ENCODE data around the gene PCYT2.
A peak's percentile ranks its signal among the peaks of the same experiment; 100 is the strongest.

Gene PCYT2

DNA sequence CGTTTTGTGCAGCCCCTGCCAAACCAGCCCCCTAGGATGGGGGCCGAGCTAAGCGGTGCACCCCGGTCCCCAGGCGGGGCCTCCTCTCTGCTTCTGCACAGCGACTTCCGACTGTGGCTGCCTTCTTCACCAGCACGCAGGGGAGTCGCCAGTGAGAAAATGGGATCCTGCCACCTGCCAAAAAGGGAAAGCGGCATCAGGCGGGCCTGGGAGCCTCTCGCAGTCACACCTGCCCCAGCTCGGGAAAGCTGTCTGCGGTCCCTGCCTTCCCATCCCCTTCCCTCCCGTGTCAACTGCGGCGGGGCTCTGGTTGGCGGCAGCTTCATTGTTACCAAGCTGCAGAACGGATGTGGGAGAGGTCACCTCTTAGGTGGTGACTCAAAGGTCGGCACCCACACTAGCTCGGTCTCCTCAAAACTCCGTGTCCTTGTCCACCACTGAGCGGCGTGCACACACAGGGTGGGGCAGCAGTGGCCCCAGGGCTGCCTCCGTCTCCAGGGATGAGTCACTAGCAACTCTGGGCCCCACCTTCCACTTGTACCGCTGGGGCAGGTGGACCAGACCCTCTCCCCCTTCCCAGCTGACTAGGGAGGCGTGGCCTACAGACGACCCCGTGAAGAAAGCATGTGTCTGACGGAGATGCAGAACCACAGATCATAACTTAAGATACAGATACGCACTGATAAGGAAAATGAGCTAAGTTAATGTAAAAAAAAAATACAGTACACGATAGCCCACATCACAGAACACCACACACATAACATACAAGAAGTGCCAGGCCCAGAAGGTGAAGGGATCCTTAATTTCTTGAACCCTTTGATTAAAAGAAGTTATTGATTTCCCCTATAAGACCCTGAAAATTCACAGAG, 1.5 kb upstream of the PCYT2 start:
- no peak for DNase-seq

DNA sequence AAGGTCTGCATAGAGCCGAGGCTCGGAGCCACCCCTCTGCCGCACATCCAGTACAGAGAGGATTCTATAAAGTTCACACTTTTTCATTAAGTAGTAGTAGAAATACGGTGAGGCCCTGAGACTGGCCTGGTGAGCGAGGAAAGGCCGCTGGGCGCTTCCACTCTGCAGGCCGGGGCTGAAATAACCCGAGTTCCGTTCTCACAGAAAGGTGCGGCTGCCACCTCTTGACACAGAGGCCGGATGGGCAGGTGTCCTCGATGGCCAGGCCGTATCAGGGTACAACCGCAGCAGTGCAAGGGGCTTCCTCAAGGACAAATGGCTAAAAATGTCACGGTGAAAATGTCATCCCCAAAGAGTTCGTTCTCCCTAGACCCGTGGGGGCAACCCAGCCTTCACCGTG, 770 bp upstream of the PCYT2 start:
- DNase-seq: no peak

DNA sequence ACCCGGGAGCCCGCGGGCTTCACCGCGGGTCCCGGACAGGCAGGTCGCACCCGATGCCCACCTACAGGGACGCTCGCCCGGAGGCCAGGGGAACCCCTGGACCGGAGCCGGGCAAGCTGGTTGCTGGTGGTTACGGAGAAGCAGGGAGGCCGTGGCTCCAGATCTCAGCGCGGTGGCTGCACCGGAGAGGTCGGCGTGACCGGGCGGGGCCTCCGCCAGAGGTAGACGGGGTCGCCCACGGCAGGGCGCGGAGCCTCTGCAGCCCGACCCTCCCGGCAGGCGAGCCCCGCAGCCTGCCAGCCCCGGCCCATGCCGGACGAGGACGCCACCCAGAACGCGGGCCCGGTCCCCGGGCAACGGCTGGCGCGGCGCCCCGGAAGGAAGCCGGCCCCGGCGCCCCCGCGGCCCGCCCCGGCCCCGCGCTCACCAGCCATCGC, 341 bp downstream of the PCYT2 start:
- DNase-seq: no peak

DNA sequence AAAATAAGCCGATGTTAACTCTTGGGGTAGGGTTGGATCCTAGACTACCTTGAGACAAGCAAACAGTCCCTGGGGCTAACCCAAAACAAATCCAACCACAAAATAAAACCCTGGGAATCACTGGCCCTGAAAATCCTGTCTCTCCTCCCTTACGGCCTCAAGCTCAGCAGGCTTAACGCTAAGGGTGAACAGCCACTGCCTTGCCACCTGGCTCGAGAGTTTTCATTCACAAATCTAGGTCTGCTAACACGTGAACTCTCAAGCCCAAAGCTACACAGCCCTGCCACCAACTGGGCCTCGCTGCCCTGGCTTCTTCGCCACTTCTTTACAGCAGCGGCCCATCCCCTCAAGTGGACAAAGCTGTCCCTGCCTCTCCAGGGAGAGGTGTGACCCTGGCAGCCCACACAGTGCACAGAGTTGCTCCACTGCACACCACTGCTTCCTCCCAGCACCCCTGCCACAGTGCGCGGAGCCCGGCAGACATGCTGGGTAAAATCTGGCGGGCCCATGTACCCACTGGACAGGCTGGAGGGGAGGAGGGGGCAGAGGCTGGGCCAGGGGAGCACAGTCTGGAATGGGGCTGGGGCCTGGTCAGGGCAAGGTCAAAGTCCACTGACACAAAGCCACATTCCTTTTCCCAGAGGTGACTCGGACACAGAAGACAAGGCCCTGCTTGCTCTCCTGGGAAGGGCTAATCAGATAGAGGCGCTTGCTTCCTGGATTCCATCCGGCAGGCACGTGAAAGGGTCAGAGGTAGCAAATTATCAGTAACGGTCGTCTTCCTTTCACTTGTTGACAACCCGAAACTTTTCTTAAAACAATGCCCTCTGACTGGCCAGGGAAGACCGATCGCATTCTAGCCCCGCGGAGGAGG, 996 bp downstream of the PCYT2 start:
- no peak for DNase-seq

DNA sequence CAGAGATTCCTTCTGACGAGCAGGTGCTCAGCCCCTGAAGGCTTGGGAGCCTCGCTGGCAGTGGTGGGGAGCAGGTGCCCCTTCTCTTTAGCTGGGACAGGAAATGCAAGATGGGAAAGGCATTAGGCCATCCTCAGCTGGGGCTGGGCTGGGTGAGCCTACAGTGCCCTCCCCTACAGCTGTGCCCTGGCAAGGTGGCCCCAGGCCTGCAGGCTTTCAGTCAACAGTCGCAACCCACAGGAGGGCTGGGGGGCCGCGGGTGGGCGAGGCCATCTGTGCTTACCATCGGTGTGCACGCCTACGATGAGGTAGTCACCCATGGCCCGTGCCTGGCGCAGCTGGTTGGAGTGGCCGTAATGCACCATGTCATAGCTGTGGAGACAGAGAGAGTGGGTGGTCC, 2.0 kb downstream of the PCYT2 start:
- no peak for DNase-seq

DNA sequence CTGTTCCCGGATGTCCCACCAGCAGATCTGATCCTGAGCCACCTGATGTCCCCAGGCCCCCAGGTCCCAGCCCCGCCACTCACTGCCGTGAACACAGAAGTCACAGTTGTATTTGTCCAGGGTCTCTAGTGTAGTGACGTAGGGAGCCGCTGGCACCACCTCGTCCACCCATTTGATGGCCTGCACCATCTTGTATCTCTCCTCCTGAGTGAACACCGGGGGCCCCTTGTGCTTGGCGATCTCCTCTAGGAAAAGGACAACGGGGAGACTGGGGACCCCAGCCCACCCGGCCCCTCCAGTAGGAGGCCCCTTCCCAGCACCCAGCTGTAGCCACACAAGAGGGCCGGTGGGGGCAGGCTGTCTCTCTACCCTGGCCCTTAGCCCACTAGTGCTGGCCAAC, 2.4 kb downstream of the PCYT2 start:
- no peak for DNase-seq

DNA sequence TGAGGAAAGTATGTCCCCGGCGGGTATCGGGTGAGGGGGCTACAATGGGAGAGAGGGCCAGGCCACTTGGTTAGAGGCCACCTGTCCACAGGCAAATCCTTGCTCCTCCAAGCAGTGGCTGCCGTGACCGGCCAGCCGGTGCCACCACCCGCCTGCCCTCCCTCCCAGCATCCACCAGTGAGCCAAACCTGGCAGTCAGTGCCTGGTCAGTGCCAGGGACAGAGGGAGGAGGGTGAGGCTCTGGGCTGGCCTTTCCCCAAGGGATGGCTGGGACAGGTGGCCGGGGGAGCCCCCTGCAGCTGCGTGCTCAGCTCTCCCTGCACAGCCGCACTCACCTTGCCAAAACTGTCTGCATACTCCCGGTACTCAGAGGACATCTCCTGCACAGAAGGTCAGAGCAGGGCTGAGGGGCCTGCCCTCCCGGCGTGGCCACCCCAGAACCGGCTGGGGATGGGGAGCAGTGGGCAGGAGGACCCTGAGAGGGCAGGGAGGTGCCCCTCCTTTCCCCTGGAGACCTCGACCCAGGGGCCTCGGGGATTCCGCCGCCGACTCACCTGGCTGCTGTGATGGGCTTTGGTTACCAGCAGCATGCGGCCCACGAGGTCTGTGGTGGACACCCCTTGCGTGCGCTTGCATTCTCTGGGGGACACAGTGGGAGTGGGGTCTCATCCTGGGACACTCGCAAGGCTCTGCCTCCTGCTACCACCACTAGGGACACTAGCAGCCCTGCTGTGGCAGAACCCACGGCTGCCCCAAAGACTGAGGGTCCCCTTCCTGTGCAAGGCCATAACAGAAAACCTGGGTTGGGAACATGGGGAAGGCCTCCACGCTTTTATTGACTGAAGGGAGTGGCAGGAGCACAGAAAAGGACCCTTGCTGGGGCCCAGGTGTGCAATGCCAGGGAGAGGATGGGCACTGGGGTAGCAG, 3.7 kb downstream of the PCYT2 start:
- DNase-seq: no peak

DNA sequence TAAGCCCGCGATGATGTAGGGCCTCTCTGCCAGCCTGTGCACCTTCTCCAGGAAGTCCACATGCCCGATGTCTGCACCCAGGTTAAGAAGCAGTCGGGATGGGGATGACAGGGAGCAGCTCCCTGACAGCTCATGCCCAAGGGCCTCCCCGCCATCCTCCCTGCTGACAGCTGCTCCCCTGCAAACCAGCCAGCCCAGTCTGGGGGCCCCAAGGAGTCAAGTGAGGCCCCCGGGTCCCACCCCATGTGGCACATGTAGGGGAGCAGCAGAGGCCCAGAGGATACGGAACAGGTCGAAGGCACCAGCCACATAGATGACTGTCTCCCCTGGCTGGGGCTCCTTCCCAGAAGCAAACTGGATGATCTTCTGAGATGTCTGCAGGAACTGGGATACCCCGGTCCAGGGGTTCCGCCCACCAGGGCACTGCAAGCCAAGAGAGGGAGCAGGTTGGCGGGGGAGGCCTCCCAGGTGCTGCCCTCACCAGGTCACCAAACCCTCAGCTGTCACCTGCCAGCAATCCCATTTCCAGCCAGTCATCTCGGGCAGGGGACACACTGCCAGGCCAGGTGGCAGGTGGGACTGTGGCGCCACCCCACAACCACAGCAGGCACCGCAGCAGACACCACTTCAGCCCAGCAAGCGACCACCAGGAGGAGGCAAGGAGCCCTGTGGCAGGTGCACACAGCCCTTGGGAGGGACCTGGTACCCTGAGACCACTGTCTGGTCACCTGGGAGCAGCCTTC, 4.6 kb downstream of the PCYT2 start:
- no peak for DNase-seq

DNA sequence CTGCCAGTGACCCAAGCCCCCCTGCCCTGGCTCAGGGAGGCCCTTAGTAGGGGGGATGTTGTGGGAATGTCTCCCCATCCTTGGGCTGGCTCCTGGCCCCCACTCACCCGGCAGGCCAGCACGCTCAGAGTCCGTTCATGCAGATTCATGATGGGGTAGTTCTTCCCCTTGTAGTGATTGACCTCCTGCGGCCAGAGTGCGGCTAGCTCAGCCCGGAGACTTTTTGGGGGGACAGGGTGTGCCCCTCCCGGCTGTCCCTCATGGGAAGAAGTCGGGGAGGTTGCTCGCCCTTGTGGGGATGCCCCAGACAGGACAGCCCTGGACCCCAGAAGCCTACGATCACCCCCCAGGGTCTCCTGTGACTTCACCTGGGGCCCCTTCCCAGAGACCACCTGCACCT, 5.2 kb downstream of the PCYT2 start:
- DNase-seq: peak; percentile 15

DNA sequence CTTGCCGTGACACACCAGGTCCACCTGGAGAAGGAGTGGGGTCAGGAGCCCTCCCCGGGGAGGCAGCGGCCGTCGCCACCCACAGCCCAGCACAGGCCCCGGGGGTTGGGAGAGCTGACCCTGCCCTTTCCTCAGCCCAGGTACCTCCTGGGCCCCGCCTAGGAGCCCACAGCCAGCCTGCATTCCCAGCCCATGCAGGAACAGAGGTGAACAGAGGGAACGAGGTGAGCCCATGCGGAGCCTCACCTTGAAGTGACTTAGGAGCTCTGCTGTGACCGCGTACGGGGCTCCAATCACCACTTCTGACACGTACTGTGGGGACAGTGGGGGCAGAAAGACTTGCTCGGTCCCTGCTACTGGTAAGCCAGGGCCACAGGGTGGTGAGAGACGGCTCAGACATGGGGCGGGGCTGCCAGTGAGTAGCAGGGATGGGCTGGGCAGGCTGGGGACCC, 5.7 kb downstream of the PCYT2 start:
- DNase-seq: no peak

DNA sequence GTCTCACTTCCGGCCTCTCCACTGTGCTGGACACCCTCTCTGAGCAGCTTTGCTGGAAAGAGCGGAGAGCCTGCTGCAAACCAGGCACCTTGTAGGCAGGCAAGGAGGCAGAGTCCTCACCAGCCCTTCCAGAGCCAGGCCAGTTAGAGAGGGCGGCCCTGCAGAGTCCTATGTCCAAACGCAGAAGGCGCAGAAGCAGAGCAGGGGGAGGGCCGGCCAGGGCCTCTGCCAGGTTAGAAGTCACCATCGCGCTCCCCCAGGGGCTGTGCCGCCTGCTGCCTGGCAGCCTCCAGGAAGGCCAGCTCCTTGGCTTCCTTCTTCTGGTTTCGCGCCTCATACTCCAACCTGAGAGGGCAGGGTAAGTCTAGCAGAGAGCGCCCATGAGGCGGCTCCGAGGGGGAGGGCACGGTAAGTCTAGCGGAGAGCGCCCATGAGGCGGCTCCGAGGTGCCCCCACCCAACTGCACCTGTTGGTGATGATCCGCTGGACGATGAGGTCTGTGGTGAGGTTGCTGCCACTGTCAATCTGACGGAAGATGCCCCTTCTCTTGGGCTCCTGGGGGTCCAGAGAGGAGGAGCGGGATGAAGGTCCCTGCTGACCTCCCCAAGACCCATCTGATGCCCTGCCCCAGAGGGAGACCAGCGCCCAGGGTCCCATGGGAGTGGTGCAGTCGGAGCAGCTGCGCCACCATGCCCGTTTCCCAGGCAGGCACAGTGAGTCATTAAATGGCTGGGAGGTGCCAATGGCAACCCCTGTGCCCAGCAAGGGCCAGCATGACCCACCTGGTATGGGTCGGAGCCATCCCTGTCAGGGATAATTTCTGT, 6.4 kb downstream of the PCYT2 start:
- peak; percentile 17 for DNase-seq

DNA sequence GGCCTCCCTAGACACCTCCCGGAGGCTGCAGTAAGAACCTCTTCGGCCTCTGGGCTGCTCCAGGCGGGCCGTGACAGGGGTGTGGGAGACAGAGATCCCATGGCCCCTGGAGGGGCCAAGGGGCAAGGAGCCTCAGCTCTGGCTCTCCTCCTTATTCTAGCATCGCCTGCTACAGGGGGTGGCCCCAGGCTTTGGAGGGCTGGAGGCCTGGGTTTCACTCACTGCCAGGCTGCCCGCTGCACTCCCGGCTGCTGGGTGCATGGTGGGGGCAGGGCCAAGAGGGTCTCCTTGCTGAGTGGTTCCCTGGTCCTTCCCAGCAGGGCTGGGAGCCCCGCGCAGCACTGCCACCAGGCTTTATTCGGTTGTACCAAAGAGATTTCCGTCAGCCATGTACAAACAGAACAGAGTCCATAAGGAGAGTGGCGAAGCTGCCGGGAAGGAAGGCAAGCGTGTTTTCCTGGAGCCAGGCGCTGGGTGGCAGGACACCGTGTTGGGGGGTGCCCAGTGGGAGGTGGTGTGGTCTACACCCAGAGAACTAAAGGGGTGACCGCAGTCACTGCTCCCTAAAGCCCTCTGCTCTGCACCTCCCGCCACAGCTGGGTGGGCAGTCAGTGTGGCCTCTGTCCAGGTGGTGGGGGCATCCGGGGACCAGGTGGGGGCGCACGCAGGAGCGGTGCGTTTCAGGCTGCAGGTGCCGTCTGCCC, 7.2 kb downstream of the PCYT2 start:
- no peak for DNase-seq

DNA sequence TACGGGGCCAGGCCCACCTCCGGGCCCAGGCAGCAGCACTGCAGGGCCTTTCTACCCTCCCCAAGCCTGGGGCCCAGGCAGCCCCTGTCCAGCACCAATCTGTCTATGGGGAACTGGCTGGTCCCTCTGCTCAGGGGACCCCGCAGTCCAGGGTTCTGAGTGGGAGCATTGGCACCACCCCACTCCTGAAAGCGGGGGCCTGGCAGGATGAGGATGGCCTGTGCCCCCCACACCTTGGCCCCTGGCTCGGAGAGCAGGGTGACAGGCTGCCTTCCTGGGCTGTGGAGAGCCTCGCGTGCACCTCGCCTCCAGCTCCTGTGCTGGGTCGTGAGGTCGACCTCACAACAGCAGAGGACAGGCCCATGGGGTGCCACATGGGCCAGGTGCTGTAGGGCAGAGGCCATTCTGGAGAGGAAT, 7.8 kb downstream of the PCYT2 start:
- peak; percentile 24 for DNase-seq

DNA sequence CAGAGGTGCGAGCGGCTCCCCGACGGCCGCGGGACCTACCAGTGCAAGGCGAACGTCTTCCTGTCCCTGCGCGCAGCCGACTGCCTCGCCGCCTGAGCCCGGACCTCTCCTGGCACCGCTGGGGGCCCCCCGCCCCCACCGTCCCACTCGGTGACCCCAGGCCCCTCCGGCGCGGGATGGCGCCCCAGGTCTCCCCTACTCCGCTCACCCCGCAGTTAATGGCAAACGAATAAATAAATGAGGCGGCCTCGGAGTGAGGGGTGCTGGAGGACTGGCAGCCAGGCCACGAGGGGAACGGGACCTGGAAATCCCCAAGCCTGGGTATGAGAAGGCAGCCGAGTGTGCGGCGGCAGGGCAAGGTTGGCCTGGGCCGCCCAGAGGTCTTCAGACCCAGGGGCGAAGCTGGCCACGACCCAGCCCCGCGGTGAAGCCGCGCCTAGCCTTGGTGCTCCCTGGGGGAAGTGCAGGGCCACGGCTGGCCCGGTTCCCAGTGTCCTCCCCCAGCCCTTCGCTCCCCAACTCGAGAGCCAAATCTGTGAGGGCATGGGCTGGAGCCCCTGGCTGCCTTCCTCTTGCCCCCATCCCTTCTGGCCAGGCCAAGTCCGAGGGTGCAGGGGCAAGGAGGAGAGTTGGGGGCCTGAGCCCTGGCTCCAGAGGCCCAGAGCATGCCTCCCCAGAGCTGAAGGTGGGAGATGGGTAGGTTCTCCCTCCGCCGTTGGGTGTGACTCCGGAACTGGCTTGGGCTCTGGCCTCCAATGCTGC, 8.4 kb downstream of the PCYT2 start:
- peak; percentile 21 for DNase-seq

DNA sequence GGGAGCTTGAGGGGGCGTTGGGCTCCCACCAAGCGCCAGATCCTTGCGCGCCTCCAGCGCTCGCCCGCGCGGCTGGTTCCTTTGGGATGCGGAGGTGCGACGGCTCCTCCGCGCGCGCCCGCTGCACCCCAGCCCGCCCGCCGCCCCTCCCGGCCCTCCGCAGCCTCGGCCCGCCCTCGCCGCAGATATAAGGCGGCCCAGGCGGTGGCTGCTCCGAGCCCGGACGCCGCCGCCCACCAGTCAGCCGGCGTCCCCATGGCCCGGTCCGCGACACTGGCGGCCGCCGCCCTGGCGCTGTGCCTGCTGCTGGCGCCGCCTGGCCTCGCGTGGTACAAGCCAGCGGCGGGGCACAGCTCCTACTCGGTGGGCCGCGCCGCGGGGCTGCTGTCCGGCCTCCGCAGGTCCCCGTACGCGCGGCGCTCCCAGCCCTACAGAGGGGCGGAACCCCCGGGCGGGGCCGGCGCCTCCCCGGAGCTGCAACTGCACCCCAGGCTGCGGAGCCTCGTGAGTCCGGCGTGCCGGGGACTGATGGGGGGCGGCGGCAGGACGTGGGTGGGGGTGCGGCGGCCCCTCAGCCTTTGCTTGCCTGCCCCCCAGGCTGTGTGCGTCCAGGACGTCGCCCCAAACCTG, 9.1 kb downstream of the PCYT2 start, which contains the start of gene NPB:
TSS of gene NPB (plus strand) at position 216 of the 630 bp plus-strand sequence. CDS start at position 256, 40 bp downstream.
- DNase-seq: no peak

DNA sequence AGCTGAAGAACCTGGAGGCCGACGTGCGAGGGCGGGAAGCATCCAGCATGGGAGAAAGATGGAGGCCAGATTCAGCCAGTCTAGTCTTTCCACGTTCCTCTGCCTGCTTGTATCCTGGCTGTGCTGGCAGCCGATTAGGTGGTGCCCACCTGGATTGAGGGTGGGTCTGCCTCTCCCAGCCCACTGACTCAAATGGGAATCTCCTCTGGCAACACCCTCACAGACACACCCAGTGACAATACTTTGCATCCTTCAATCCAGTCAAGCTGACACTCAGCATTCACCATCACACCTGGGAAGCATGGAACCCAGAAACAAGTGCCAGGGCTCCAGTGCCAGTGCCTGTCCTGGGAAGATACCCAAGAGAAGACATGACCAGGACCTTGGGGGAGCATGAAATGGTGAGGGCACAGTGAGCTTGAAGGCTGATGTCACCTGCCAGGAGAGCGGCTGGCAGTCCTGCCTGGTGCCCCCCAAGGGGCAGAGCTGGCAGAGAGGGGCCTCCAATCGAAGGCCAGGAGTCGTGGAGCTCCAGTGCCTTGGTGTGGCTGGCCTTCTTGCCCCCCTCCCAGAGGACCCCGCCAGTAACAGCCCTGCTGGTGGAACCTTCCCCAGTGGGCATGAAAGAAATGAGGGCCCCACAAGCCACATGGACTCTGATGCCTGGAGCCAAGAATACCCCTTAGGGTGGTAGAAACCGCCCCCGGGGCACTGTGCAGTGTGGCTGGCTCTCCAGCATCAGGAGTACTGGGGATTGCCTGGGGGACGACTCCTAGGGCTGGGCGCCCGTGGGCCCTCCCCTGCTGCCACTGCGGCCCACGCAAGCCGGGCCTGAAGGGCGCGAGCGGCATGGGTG, 9.8 kb downstream of the PCYT2 start:
- DNase-seq: no peak

DNA sequence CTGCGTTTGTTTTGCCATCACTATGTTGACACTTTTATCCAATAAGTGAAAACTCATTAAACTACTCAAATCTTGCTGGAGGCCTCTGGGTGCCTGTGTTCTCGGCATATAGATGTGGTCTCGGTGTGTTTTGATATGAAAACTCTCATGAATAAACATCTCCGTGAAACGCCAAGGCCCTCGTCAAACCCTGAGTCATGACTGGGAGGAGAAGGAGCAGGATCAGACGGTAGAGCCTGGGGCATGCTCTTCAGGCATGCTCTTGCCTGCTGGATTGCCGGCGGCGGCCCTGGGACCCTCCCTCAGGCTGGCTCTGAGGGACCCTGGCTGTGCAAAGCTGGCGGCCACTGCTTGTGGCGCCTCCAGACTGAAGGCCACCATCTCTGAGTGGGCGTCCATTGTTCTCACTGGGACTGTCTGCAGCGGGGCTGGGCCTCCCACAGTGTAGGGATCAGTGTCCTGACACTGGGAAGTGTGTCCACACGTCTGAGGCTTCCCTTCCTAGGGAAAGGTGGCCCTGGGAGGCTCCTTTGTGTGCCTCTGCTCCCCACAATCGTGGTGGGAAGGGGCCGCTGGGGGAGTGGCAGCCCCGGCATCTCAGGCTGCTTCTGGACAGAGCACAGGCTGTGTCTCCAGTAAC, 10.9 kb downstream of the PCYT2 start:
- DNase-seq: no peak
